Testis (tissue), 2 donors: ENCODE measurements around the gene MAN2A1.

Experiments
- POLR2A ChIP-seq: fragments of 450-650 bp; IDR thresholded peaks from one replicate; pipeline ENCODE4 v1.6.1; 2017; ENCODE audit warnings: antibody characterized with exemption, mild to moderate bottlenecking, moderate library complexity
- TF ChIP-seq, protein P1 (sequence below), 3 experiments: fragments of 450-650 bp in 2 of 3; fragments of 200-600 bp in 1 of 3; sonication (generic) in 1 of 3; IDR thresholded peaks; one replicate each; pipeline ENCODE4 v1.5.1; 2016 to 2019; ENCODE audit warnings: antibody characterized with exemption in 3 of 3, mild to moderate bottlenecking in 2 of 3, moderate library complexity in 1 of 3

DNA sequence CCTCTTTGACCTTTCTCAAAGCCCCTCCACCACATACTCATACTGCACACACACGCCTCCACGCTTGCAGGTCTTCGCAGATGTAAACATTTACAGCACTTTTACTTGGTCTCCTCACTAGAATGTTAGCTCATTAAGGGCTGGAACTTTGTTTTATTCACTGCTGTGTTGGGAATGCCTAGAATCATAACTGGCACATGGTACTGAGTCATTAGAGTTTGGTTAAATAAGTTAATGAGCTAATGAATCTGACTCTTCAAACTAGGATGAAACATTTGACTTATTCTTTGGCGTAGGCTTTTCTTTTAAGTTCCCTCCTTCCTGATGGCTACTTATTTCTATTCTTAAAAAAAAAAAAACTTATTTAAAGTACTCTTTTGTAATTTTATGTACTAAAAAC lies 28.9 kb downstream of the MAN2A1 start:
- TF ChIP-seq, protein P1, sequence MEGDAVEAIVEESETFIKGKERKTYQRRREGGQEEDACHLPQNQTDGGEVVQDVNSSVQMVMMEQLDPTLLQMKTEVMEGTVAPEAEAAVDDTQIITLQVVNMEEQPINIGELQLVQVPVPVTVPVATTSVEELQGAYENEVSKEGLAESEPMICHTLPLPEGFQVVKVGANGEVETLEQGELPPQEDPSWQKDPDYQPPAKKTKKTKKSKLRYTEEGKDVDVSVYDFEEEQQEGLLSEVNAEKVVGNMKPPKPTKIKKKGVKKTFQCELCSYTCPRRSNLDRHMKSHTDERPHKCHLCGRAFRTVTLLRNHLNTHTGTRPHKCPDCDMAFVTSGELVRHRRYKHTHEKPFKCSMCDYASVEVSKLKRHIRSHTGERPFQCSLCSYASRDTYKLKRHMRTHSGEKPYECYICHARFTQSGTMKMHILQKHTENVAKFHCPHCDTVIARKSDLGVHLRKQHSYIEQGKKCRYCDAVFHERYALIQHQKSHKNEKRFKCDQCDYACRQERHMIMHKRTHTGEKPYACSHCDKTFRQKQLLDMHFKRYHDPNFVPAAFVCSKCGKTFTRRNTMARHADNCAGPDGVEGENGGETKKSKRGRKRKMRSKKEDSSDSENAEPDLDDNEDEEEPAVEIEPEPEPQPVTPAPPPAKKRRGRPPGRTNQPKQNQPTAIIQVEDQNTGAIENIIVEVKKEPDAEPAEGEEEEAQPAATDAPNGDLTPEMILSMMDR (IDR thresholded peaks at IDR 0.05): no peak
- TF ChIP-seq POLR2A: no peak
